NCI-H1092 treated with DMSO at 0.1 percent for 48 hours (cell line): Measurements from ENCODE around the gene HOXA5.
A peak's percentile ranks its signal among the peaks of the same experiment; 100 is the strongest.

ENCODE experiments used
- DNase-seq: peaks from one replicate; lab custom pipeline; 2025; lab: John Stamatoyannopoulos, UW

Gene HOXA5

DNA sequence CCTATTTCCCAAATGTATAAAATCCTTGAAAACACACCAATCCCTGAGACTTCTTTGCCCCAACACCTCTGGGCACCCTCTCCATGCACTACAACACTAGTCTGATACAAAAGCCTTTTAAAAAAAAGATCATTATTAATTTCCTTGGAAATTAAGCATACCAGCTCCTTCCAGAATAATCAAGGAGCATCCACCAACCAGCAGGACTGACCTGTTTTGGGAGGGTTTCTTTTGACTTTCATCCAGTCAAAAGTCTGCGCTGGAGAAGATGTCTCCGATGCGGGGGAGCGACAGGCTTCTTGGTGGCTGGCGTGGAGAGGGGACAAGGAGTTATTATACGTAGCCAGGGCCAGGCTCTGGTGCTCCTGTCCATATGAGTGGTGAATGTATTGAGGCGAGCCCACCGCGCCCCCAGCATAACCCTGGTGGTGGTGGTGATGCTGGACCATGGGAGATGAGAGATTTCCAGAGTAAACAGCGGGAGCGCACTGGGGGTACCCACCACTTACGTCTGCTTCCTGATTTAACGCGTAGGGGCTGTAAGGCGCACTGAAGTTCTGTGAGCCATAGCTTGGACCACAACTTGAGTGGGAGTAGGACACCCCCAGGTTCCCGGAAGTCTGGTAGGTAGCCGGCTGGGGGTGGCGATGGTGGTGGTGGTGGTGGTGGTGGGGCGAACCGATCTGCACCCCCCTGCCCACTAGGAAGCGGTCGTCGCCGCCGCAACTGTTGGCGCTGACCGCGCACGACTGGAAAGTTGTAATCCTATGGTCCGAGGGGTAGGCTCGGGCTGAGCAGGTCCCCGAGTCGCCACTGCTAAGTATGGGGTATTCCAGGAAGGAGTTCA is 48.2 kb downstream of the HOXA5 start:
- no peak for DNase-seq

DNA sequence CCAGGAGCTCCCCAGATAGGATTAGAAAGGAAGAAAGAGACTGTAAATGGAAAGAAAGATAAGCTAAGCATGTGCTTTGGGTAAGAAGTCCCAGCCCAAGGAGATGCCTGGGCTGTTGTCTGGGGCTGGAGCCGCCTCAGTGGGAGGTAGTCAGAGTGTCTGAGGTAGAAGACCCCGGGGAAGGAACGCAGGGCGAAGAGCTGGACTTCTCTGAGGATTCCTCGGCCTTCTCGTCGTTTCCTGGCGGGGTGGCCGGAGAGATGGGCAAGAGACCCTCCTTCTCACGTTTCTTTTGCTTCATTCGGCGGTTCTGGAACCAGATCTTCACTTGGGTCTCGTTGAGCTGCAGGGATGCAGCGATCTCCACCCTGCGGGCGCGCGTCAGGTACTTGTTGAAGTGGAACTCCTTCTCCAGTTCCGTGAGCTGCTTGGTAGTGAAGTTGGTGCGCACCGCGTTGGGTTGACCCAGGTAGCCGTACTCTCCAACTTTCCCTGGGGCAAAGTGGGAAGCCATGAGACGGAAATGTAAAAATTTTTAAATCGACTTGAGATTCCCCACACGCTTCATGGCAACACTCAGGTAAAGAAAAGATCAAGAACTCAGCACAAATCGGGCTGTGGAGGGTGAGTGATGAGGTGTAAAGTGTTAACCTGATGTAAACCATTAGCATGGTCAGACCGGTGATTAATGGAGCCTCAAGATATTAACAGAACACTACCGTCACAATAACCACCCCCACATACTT is 49.0 kb downstream of the HOXA5 start:
- DNase-seq: no peak

DNA sequence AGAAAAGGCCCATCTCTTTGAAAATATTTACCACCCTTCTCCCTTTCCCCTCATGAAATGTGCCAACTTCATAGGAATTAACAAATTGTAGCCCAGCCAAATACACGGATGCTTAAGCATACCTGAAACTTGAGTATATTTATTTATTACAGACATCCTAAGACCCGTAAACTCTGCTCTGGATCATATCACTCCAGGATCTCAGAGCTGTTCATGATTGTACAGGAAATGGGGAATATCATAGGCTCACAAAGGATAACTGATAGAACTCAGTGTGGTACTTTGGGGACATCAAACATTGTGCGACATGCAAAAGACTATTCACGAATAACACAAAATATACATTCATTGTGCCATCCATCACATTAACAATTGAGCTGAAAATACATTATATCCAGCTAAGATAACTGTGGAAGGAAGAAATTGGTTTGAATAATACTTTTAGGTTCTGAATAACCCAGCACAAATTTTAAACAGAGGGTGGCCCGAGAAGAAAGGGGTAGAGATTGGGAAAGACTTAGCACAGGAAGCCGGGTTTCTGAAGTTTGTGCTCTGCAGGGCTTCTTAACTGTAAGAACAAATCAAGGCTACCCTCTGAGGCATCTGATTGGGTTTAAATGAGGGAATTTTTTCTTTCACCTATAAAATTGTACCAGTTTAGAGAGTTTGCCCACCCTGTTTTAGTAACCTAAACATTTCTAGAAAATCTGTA is 50.1 kb downstream of the HOXA5 start:
- no peak for DNase-seq

DNA sequence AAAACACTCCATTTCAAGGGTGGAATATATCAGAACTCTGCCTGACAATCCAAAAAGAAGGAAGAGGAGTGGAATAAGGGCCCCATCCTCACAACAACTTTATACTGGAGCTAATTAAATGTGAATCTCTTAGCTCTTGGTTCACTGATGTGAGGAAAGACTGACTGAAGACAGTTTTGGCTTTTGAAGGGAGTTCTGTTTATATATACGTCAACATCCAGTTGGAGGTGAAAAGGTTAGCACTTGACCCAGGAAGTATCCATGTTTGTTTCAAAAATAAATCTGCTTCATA is 50.7 kb downstream of the HOXA5 start:
- DNase-seq: no peak

DNA sequence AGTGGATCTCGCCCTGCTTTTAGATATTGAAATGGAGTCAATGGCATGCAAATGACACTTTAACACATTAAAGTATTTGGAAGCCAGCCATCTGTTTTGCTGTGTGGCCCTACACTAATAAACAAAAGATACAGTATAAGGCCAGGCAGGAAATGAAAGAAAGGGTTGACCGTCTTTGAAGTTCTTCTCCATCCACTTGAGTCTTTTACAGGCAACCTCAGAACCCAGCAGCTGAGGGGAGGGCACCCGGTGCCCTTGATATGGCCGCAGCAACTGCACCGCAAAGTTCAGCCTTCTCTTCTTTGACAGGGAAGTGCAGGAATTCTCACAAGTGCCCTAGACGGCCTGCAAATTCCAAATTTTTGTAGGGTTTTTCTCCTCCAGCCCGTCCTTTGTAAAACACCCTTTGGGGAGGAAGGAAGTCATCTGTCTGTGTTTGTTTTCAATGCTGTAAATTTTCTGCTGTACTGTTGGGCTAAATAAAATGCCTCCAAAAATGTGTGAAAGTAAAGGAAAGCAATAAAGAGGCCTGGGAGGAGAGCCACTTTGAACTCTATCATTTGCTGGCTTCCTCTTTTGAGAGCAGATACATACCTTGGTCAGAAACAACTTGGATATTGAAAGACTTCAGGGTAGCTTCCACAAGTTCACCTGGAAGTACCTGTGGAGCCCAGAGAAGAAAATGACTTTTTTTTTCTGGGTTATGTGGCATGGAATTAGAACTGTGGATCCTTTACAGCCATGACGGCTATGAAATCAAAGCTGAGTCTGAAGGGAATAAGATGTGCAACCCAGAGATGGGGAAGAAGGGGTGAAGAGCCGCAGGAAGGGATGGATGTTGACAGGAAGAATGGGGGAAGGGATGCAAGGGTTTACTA is 51.3 kb downstream of the HOXA5 start:
- DNase-seq: peak; percentile 45

DNA sequence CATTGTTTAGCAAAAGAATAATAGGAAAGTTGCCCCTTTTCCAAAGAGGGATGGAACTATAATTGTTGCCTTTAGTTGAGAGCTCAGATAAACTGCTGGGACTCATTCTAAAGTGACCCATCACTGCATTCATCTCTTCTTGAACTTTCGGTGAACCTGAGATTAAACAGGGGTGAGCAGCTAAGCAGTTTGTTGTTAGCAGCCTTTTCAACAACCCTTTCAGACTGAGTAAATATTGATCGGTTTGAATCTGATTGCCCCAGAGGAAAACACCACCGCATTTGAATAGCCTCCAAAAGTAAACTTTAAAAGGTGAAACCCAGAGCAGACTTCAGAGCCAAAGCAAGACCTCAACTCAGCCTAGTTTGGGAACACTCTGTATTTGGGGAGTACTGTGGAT is 52.4 kb downstream of the HOXA5 start:
- DNase-seq: peak; percentile 97
